Measurements from ENCODE around the gene PAPSS1. TPM values are rescaled to one million over a fixed set of nuclear protein-coding genes. Genes with fewer than 3 reads are reported as not detected.
A peak's percentile ranks its signal among the peaks of the same experiment; 100 is the strongest.

Gene PAPSS1
- total RNA-seq, 4 donors from 2014 or later = 30.8 to 54.1 (median 36.0) TPM

GRCh38 chr4:107685740-107686139, 34.3 kb downstream of the PAPSS1 start:
- no peak for DNase-seq
- WGBS, 2 donors = 35 to 48% methylated on average over 1 of the region's 1 CpG
- peaks cover 0 to 11% (median 0%) of the 10 kb centered on the region in 3 donors for H3K4me1 ChIP-seq
- intact Hi-C loops (cut with DNase I) = no loop called here
- no peaks in the 10 kb centered on the region for H3K27me3 ChIP-seq
- no peak overlapping the region for H3K4me3 ChIP-seq
- peaks cover 0 to 44% (median 0%) of the 10 kb centered on the region in 3 donors for H3K36me3 ChIP-seq
- H3K9me3 ChIP-seq = no peaks in the 10 kb centered on the region
- H3K27ac ChIP-seq = no peak overlapping the region
- TF ChIP-seq CTCF (IDR thresholded peaks at IDR 0.05) (no peak), POLR2A (IDR thresholded peaks at IDR 0.05) (no peak)

- intact Hi-C loops (cut with DNase I) = no loop called here
Observed at GRCh38 chr4:107683873-107684272, 36.2 kb downstream of the PAPSS1 start.

GRCh38 chr4:107682306-107682705, 37.7 kb downstream of the PAPSS1 start:
- TF ChIP-seq CTCF (IDR thresholded peaks at IDR 0.05) = no peak
- TF ChIP-seq POLR2A (IDR thresholded peaks at IDR 0.05) = no peak
- 90 to 91% methylated on average over 3 of the region's 3 CpGs for WGBS, 2 donors
- H3K4me3 ChIP-seq = no peak overlapping the region
- peaks cover 0 to 79% (median 0%) of the 10 kb centered on the region in 3 donors for H3K36me3 ChIP-seq
- DNase-seq = no peak
- H3K27ac ChIP-seq = no peak overlapping the region
- no peaks in the 10 kb centered on the region for H3K27me3 ChIP-seq
- intact Hi-C loops (cut with DNase I) = no loop called here
- no peaks in the 10 kb centered on the region for H3K4me1 ChIP-seq
- H3K9me3 ChIP-seq = no peaks in the 10 kb centered on the region

More at GRCh38 chr4:107683873-107684272, 36.2 kb downstream of the PAPSS1 start:
- no peaks in the 10 kb centered on the region for H3K27me3 ChIP-seq
- no peaks in the 10 kb centered on the region for H3K9me3 ChIP-seq
- H3K4me3 ChIP-seq = no peak overlapping the region
- H3K36me3 ChIP-seq = peaks cover 0 to 63% (median 0%) of the 10 kb centered on the region in 3 donors
- no peak for TF ChIP-seq CTCF (IDR thresholded peaks at IDR 0.05)
- H3K27ac ChIP-seq = no peak overlapping the region
- H3K4me1 ChIP-seq = no peaks in the 10 kb centered on the region
- DNase-seq = no peak

GRCh38 chr4:107669068-107669467, 51.0 kb downstream of the PAPSS1 start:
- no peak for DNase-seq
- intact Hi-C loops (cut with DNase I) = no loop called here
- Histone ChIP-seq H3K9me3 (no peaks in the 10 kb centered on the region), H3K4me1 (peaks cover 0 to 6% (median 0%) of the 10 kb centered on the region in 3 donors), H3K36me3 (peaks cover 0 to 42% (median 0%) of the 10 kb centered on the region in 3 donors), H3K4me3 (no peak overlapping the region), H3K27me3 (no peaks in the 10 kb centered on the region), H3K27ac (no peak overlapping the region)
- no peak for TF ChIP-seq POLR2A (IDR thresholded peaks at IDR 0.05)
- TF ChIP-seq CTCF (IDR thresholded peaks at IDR 0.05) = no peak

- TF ChIP-seq CTCF (IDR thresholded peaks at IDR 0.05) (peak in 4 of 6 experiments; percentile 14 to 40 (median 20)), POLR2A (IDR thresholded peaks at IDR 0.05) (no peak)
- WGBS, 2 donors = 48 to 54% methylated on average over 1 of the region's 1 CpG
- Histone ChIP-seq H3K4me3 (no peak overlapping the region), H3K36me3 (peaks cover 0 to 18% (median 0%) of the 10 kb centered on the region in 3 donors), H3K27me3 (no peaks in the 10 kb centered on the region), H3K9me3 (no peaks in the 10 kb centered on the region), H3K27ac (no peak overlapping the region), H3K4me1 (peaks cover 0 to 6% (median 0%) of the 10 kb centered on the region in 3 donors)
- no peak for DNase-seq
- intact Hi-C loops (cut with DNase I) = no loop called here
Observed at GRCh38 chr4:107666134-107666533, 53.9 kb downstream of the PAPSS1 start.

Data from esophagus squamous epithelium (tissue), 5 donors.